Common myeloid progenitor, CD34-positive (primary cell): ENCODE results near the gene H3-3A.

Experiments used
- CTCF ChIA-PET: fragments of 350-600 bp; sonication (Branson Sonifier 250); formaldehyde crosslinking; loops from one replicate; lab custom pipeline; 2021; ENCODE audit warnings: antibody characterized with exemption; lab: Charles Lee
- POLR2A ChIA-PET: fragments of 350-600 bp; sonication (Branson Sonifier 250); formaldehyde crosslinking; loops from one replicate; lab custom pipeline; 2021; ENCODE audit warnings: antibody characterized with exemption; lab: Charles Lee
- DNase-seq, 3 donors: peaks; one replicate each; pipeline versions ENCODE4 v3.0.0 to v3.0.0-alpha.2; 2013
- H3K27ac ChIP-seq, 2 experiments: 1 replicate in 1 of 2; 2 replicates in 1 of 2; pipeline ENCODE4 v1.7.0; 2013; ENCODE audit warnings: inconsistent platforms in 2 of 2, low read length in 2 of 2, mild to moderate bottlenecking in 2 of 2, low read depth in 1 of 2, moderate library complexity in 1 of 2; ENCODE audit not compliant: severe bottlenecking in 2 of 2, insufficient read depth in 1 of 2, poor library complexity in 1 of 2
- H3K27me3 ChIP-seq, 5 experiments: replicated peaks in 2 of 5; 1 replicate in 3 of 5; 2 replicates in 2 of 5; pipeline versions ENCODE4 v1.6.1 to v1.7.0; 2013; ENCODE audit warnings: low read length in 4 of 5, mild to moderate bottlenecking in 2 of 5, moderate library complexity in 2 of 5, inconsistent platforms in 1 of 5; ENCODE audit not compliant: insufficient read depth in 5 of 5, control insufficient read depth in 4 of 5
- H3K36me3 ChIP-seq, 4 experiments: 1 replicate in 2 of 4; 2 replicates in 2 of 4; pipeline versions ENCODE4 v1.6.1 to v1.7.0; 2013; ENCODE audit warnings: low read length in 3 of 4, control low read depth in 1 of 4, mild to moderate bottlenecking in 1 of 4; ENCODE audit not compliant: control insufficient read depth in 4 of 4, insufficient read depth in 4 of 4
- H3K4me1 ChIP-seq, 4 experiments: 1 replicate in 3 of 4; 2 replicates in 1 of 4; pipeline versions ENCODE4 v1.6.1 to v1.7.1; 2013; ENCODE audit warnings: low read length in 3 of 4, mild to moderate bottlenecking in 3 of 4, control low read depth in 1 of 4, inconsistent platforms in 1 of 4, moderate library complexity in 1 of 4; ENCODE audit not compliant: control insufficient read depth in 4 of 4, insufficient read depth in 4 of 4; ENCODE audit errors: control extremely low read depth in 1 of 4
- H3K4me3 ChIP-seq, 7 experiments: 1 replicate in 4 of 7; 2 replicates in 3 of 7; pipeline versions ENCODE4 v1.5.1 to v1.7.0; 2013; ENCODE audit warnings: mild to moderate bottlenecking in 7 of 7, low read length in 6 of 7, moderate library complexity in 6 of 7, inconsistent platforms in 2 of 7, low read depth in 2 of 7, control low read depth in 1 of 7; ENCODE audit not compliant: insufficient read depth in 4 of 7, control insufficient read depth in 1 of 7; ENCODE audit errors: extremely low read depth in 1 of 7
- H3K9me3 ChIP-seq, 5 experiments: 1 replicate in 4 of 5; 2 replicates in 1 of 5; pipeline versions ENCODE4 v1.6.1 to v1.7.1; 2013; ENCODE audit warnings: low read length in 4 of 5, mild to moderate bottlenecking in 2 of 5, inconsistent platforms in 1 of 5, low read depth in 1 of 5, moderate library complexity in 1 of 5; ENCODE audit not compliant: control insufficient read depth in 4 of 5, insufficient read depth in 2 of 5; ENCODE audit errors: control extremely low read depth in 1 of 5
- WGBS: methylation state at CpG from one replicate; pipeline ENCODE4 v1.1.5; 2013; ENCODE audit not compliant: insufficient coverage; 5-methylcytosine and 5-hydroxymethylcytosine counted together

Gene H3-3A

DNA sequence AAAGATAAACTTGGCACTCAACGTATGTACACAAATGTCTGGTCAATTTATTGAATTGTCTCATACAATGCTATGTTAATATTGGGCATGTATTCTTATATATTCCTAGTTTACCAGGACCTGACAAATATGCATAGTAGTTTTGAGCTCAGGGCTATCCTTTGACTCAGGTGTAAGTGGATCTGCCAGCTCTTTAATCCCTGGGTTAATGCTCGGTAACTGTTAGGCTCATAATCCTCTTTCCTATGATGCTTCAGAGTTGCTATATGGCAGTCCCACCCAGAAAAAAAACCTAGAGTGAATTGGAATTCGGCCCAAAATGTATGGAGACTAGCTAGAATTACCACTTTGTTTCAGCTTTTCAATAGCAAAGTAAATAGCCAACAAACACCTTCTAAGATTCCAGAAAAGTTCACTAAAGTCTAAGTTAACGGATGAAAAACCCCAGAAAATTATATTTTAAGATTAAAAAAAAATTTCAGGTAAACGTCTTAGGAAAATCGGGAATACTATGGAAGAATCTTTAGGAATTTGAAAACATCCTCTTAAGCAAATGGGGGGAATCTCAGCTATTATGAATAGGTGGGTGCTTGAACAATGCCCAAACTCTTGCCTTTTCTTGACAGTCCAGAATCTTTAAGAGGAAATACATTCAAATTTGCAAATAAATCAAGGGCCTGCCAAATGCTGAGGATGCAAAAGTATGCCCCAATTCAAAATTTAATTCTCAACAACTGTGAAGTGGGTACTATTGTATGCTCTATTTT, 10.9 kb downstream of the H3-3A start:
- WGBS: 0% methylated on average over 1 of the region's 6 CpGs
- Histone ChIP-seq H3K27ac (no peak overlapping the region), H3K9me3 (no peaks in the 10 kb centered on the region), H3K4me3 (no peak overlapping the region), H3K27me3 (no peaks in the 10 kb centered on the region), H3K4me1 (peaks cover 0 to 11% (median under 1%) of the 10 kb centered on the region in 4 experiments), H3K36me3 (peaks cover 14 to 46% (median 37%) of the 10 kb centered on the region in 4 experiments)
- peak in 1 of 3 donors; percentile 26 for DNase-seq
- CTCF ChIA-PET: interaction anchor here (0.7 to 10.7 kb wide), 7 partner anchors 9 to 153 kb away, joined by 3 to 132 read pairs (median 4); partner anchors contain the start of gene H3-3A
- POLR2A ChIA-PET: interaction anchor here (1.0 kb wide), 2 partner anchors 9 to 36 kb away, joined by 5 to 6 read pairs; no protein-coding TSS in a partner anchor

DNA sequence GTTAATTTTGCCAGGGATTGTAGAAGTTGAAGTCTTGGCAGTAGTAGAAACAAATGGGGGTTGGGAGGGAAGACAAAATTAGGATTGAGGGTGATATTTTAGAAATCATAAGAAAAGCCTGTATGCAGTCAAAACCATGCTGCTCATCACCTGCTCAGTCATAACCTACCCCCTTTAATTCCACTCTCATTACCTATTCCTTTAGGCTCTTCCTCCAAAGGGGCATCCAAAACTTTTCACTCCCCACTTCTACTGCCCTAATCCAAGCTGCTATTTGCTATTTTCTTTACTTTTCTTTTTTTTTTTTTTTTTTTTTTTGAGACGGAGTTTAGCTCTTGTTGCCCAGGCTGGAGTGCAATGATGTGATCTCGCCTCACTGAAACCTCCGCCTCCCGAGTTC, 11.5 kb downstream of the H3-3A start:
- H3K9me3 ChIP-seq: no peaks in the 10 kb centered on the region
- DNase-seq: no peak
- H3K27me3 ChIP-seq: no peaks in the 10 kb centered on the region
- CTCF ChIA-PET: interaction anchor here (1.5 to 10.7 kb wide), 3 partner anchors 9 to 153 kb away, joined by 3 to 132 read pairs (median 13); no protein-coding TSS in a partner anchor
- H3K4me3 ChIP-seq: no peak overlapping the region
- WGBS: 87% methylated on average over 3 of the region's 4 CpGs
- POLR2A ChIA-PET: no interaction called here
- H3K4me1 ChIP-seq: peaks cover 0 to 7% (median under 1%) of the 10 kb centered on the region in 4 experiments
- H3K36me3 ChIP-seq: peaks cover 11 to 40% (median 31%) of the 10 kb centered on the region in 4 experiments
- no peak overlapping the region for H3K27ac ChIP-seq

DNA sequence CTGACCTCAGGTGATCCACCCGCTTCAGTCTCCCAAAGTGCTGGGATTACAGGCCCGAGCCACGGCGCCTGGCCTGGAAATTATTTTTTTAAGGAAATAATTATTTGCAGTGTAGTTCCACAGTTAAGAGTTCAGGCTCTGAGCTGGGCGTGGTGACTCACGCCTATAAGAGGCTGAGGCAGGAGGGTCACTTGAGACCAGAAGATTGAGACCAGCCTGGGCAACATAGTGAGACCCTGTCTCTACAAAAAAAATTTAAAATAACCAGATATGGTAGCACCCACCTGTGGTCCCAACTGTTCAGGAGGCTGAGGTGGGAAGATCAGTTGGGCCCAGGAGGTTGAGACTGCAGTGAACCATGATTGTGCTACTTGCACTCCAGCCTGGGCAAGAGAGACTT, 13.9 kb downstream of the H3-3A start:
- Histone ChIP-seq H3K36me3 (peaks cover 0 to 22% (median 20%) of the 10 kb centered on the region in 4 experiments), H3K27me3 (no peaks in the 10 kb centered on the region), H3K4me1 (peaks cover 0 to 7% (median 0%) of the 10 kb centered on the region in 4 experiments), H3K9me3 (no peaks in the 10 kb centered on the region), H3K27ac (no peak overlapping the region), H3K4me3 (no peak overlapping the region)
- DNase-seq: no peak
- POLR2A ChIA-PET: interaction anchor here (0.7 kb wide), 1 partner anchor 33 kb away, joined by 3 read pairs; no protein-coding TSS in a partner anchor
- CTCF ChIA-PET: interaction anchor here (0.7 to 1.3 kb wide), 2 partner anchors 27 to 41 kb away, joined by 3 to 4 read pairs; no protein-coding TSS in a partner anchor
- WGBS: 91% methylated on average over 6 of the region's 6 CpGs

DNA sequence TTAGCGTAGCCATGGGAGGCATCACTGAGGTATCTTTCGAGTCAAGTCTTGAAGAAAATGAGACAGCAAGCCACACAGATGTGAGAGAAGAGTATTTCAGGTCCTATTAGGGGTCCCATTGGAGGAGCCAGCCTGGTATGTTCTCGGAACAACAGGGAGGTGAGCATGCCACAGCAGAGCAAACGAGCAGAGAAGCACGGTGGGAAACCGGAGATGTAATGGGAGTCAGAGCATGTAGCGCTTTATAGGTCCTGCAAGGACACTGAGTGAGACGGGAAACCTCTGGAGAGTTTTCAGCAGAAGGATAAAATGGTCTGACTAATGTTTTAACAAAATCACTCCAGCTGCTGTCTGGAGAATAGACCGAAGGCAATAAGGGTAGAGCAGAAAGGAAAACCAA, 15.9 kb downstream of the H3-3A start:
- no peak overlapping the region for H3K27ac ChIP-seq
- 84% methylated on average over 9 of the region's 9 CpGs for WGBS
- H3K4me1 ChIP-seq: peaks cover 0 to 8% (median 6%) of the 10 kb centered on the region in 4 experiments
- no peak overlapping the region for H3K4me3 ChIP-seq
- peaks cover 0 to 7% (median 5%) of the 10 kb centered on the region in 4 experiments for H3K36me3 ChIP-seq
- no peaks in the 10 kb centered on the region for H3K27me3 ChIP-seq
- no peak for DNase-seq
- no peaks in the 10 kb centered on the region for H3K9me3 ChIP-seq
- CTCF ChIA-PET: interaction anchor here (0.9 to 2.2 kb wide), 4 partner anchors 10 to 47 kb away, joined by 3 to 11 read pairs (median 6); no protein-coding TSS in a partner anchor
- POLR2A ChIA-PET: no interaction called here

DNA sequence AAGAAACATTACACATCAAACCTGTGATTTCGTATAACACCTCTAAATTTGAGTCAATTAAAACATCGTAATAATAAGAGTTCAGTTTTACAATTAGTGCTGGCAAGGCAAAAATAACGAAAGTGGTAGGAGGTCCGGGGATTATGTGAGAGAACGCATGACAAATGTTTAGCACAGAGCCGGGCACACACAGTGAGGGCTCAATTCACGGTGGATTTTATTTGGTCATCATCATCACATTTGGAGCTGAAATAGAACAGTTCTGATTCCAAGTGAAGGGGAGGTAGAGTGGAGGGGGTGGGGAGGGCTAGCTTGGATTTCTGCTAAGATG, 20.0 kb downstream of the H3-3A start:
- no peak for DNase-seq
- H3K36me3 ChIP-seq: no peaks in the 10 kb centered on the region
- H3K4me1 ChIP-seq: peaks cover 0 to 14% (median 12%) of the 10 kb centered on the region in 4 experiments
- H3K9me3 ChIP-seq: no peaks in the 10 kb centered on the region
- 79% methylated on average over 6 of the region's 7 CpGs for WGBS
- ChIA-PET CTCF (interaction anchor here (1.0 to 2.4 kb wide), 8 partner anchors 10 to 118 kb away, joined by 3 to 14 read pairs (median 6); no protein-coding TSS in a partner anchor), POLR2A (interaction anchor here (0.7 kb wide), 1 partner anchor 11 kb away, joined by 3 read pairs; no protein-coding TSS in a partner anchor)
- peak overlapping the region in 6 of 7 experiments; percentile 60 to 80 (median 74) for H3K4me3 ChIP-seq
- H3K27ac ChIP-seq: no peak overlapping the region
- no peaks in the 10 kb centered on the region for H3K27me3 ChIP-seq

DNA sequence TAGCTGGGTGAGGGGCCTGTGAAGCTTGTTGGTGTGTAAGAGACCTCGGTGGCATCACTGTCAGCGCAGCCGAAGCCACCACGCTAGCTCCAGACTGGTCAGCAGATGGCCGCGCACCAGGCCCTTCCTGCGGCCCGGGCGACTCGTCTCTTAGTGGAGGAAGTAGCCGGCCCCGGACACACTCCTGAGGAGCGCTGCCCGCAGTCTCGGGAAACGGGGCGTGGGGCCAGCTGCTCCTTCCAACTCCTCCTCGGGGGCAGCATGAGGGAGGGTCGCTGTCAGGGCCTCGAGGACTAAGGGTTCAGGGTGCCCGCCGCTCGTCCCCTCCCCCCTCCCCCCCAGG, 20.4 kb downstream of the H3-3A start:
- WGBS: 4% methylated on average over 23 of the region's 23 CpGs
- CTCF ChIA-PET: interaction anchor here (1.0 to 2.7 kb wide), 13 partner anchors 8 to 117 kb away, joined by 3 to 14 read pairs (median 5); partner anchors contain the start of gene H3-3A

More for the DNA sequence above, 20.4 kb downstream of the H3-3A start:
- no peaks in the 10 kb centered on the region for H3K36me3 ChIP-seq
- H3K9me3 ChIP-seq: no peaks in the 10 kb centered on the region
- POLR2A ChIA-PET: interaction anchor here (0.6 to 1.2 kb wide), 5 partner anchors 11 to 83 kb away, joined by 3 to 5 read pairs (median 3); partner anchors contain the start of gene SDE2
- H3K27me3 ChIP-seq: no peaks in the 10 kb centered on the region
- no peak for DNase-seq
- peaks cover 0 to 14% (median 12%) of the 10 kb centered on the region in 4 experiments for H3K4me1 ChIP-seq
- H3K4me3 ChIP-seq: peak overlapping the region; percentile 38 to 80 (median 72)
- no peak overlapping the region for H3K27ac ChIP-seq
